Astrocyte (in vitro differentiated cells and primary cell): ENCODE data around the gene DKKL1. TPM values are rescaled to one million over a fixed set of nuclear protein-coding genes. Genes with fewer than 3 reads are reported as not detected.
A peak's percentile ranks its signal among the peaks of the same experiment; 100 is the strongest.

ENCODE experiments used
- DNase-seq: peaks from one replicate; pipeline ENCODE4 v3.0.0-alpha.2; 2010; ENCODE audit warnings: low read depth
- FAIRE-seq: peaks from 2 replicates; lab custom pipeline; 2011; peaks lifted over from hg19 to GRCh38; lab: Jason Lieb, UNC
- H2AFZ ChIP-seq: 2 replicates; pipeline ENCODE4 v1.6.0; 2012; ENCODE audit warnings: low read depth, low read length, inconsistent platforms
- H3K27ac ChIP-seq: 2 replicates; pipeline ENCODE4 v1.5.1; 2011; ENCODE audit warnings: low read depth, low read length, inconsistent platforms
- H3K27me3 ChIP-seq: 2 replicates; pipeline ENCODE4 v1.6.0; 2011; ENCODE audit warnings: low read length, inconsistent platforms; ENCODE audit not compliant: insufficient read depth
- H3K36me3 ChIP-seq: 2 replicates; pipeline ENCODE4 v1.5.1; 2011; ENCODE audit warnings: low read length, inconsistent platforms; ENCODE audit not compliant: insufficient read depth
- H3K4me1 ChIP-seq: 2 replicates; pipeline ENCODE4 v1.5.1; 2011; ENCODE audit warnings: low read length, inconsistent platforms; ENCODE audit not compliant: insufficient read depth
- H3K4me2 ChIP-seq: 2 replicates; pipeline ENCODE4 v1.6.0; 2012; ENCODE audit warnings: low read length, inconsistent platforms
- H3K4me3 ChIP-seq: 2 replicates; pipeline ENCODE4 v1.5.1; 2011; ENCODE audit warnings: low read depth, mild to moderate bottlenecking, low read length, inconsistent platforms; ENCODE audit not compliant: insufficient read depth
- H3K79me2 ChIP-seq: 2 replicates; pipeline ENCODE4 v1.6.0; 2012; ENCODE audit warnings: mild to moderate bottlenecking, low read length, inconsistent platforms; ENCODE audit not compliant: insufficient read depth
- H3K9ac ChIP-seq: 2 replicates; pipeline ENCODE4 v1.6.0; 2012; ENCODE audit warnings: mild to moderate bottlenecking, low read length, inconsistent platforms
- H3K9me3 ChIP-seq: 2 replicates; pipeline ENCODE4 v1.5.1; 2012; ENCODE audit warnings: low read depth, mild to moderate bottlenecking, low read length, inconsistent platforms; ENCODE audit not compliant: insufficient read depth
- H4K20me1 ChIP-seq: 2 replicates; pipeline ENCODE4 v1.6.0; 2012; ENCODE audit warnings: low read length, inconsistent platforms; ENCODE audit not compliant: insufficient read depth
- H3K27ac Mint-ChIP-seq: one replicate; pipeline ENCODE4 v1.8.0; 2021; ENCODE audit warnings: mild to moderate bottlenecking, mixed read lengths; ENCODE audit not compliant: unreplicated experiment
- H3K27me3 Mint-ChIP-seq: one replicate; pipeline ENCODE4 v1.8.0; 2021; ENCODE audit warnings: low read depth, mixed read lengths; ENCODE audit not compliant: unreplicated experiment
- H3K36me3 Mint-ChIP-seq: one replicate; pipeline ENCODE4 v1.8.0; 2021; ENCODE audit warnings: low read depth, mixed read lengths; ENCODE audit not compliant: unreplicated experiment
- H3K4me1 Mint-ChIP-seq: one replicate; pipeline ENCODE4 v1.8.0; 2021; ENCODE audit warnings: low read depth, mixed read lengths; ENCODE audit not compliant: unreplicated experiment
- H3K4me3 Mint-ChIP-seq: one replicate; pipeline ENCODE4 v1.8.0; 2021; ENCODE audit warnings: mild to moderate bottlenecking, moderate library complexity, mixed read lengths; ENCODE audit not compliant: unreplicated experiment
- H3K9me3 Mint-ChIP-seq: one replicate; pipeline ENCODE4 v1.8.0; 2021; ENCODE audit warnings: mild to moderate bottlenecking, mixed read lengths; ENCODE audit not compliant: unreplicated experiment
- EZH2 ChIP-seq: IDR thresholded peaks from 2 replicates; pipeline ENCODE4 v1.6.1; 2012; ENCODE audit warnings: mild to moderate bottlenecking, low read length, inconsistent platforms; ENCODE audit not compliant: insufficient read depth
- total RNA-seq: library from RNA; stranded (reverse); gene quantifications from 2 replicates; pipeline ENCODE4 v1.2.1, GENCODE V29; 2021
- TF ChIP-seq, protein P1 (sequence below): IDR thresholded peaks from 2 replicates; pipeline ENCODE4 v1.5.1; 2011; ENCODE audit warnings: low read depth, mild to moderate bottlenecking, inconsistent platforms, low read length, moderate library complexity; ENCODE audit not compliant: insufficient read depth

DKKL1 gene
- total RNA-seq, 1 donor from 2014 or later: 1.1 TPM

DNA sequence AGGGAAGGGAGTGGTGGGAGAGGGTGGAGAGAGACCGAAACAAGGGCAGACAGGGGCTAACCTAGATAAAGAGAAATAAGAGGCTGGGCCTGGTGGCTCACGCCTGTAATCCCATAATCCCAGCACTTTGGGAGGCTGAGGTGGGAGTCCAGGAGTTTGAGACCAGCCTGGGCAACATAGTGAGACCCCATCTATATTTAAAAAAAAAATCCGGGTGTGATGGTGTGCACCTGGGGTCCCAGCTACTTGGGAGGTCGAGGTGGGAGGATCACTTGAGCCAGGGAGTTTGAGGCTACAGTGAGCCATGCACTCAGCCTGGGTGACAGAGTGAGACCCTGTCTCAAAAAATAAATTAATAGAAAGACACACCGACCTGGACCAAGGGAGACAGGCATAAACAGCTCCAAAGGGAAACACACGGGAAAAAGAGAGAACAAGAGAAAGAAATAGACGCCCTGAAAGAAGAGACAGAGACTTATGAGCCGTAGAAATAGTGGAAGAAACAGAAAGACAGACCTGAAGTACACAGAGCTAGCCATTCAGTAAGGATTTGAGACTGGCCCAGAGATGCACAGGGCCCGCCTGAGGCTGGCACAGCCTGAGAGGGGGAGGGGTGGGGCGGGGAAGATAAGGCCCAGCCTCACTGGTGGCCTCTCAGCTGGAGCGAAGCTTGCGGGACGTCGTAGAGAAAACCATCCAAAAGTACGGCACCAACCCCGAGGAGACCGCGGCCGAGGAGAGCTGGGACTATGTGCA is 26.2 kb upstream of the DKKL1 start:
- FAIRE-seq (no peak), DNase-seq (no peak)
- no peak overlapping the region for H3K4me2 ChIP-seq
- Mint-ChIP-seq H3K4me1 (peaks cover 8% of the 10 kb centered on the region), H3K36me3 (peaks cover 21% of the 10 kb centered on the region), H3K27me3 (peaks cover 5% of the 10 kb centered on the region), H3K27ac (no peak overlapping the region), H3K4me3 (no peak overlapping the region), H3K9me3 (peaks cover 3% of the 10 kb centered on the region)
- TF ChIP-seq, protein P1, sequence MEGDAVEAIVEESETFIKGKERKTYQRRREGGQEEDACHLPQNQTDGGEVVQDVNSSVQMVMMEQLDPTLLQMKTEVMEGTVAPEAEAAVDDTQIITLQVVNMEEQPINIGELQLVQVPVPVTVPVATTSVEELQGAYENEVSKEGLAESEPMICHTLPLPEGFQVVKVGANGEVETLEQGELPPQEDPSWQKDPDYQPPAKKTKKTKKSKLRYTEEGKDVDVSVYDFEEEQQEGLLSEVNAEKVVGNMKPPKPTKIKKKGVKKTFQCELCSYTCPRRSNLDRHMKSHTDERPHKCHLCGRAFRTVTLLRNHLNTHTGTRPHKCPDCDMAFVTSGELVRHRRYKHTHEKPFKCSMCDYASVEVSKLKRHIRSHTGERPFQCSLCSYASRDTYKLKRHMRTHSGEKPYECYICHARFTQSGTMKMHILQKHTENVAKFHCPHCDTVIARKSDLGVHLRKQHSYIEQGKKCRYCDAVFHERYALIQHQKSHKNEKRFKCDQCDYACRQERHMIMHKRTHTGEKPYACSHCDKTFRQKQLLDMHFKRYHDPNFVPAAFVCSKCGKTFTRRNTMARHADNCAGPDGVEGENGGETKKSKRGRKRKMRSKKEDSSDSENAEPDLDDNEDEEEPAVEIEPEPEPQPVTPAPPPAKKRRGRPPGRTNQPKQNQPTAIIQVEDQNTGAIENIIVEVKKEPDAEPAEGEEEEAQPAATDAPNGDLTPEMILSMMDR: no peak
- no peak for TF ChIP-seq EZH2
- H2AFZ ChIP-seq: no peak overlapping the region
- H3K9me3 ChIP-seq: no peaks in the 10 kb centered on the region
- H3K27me3 ChIP-seq: no peaks in the 10 kb centered on the region
- H3K36me3 ChIP-seq: peaks cover 5% of the 10 kb centered on the region
- H3K79me2 ChIP-seq: no peaks in the 10 kb centered on the region
- H4K20me1 ChIP-seq: peaks cover 36% of the 10 kb centered on the region
- H3K9ac ChIP-seq: no peak overlapping the region
- H3K27ac ChIP-seq: no peak overlapping the region
- peaks cover 6% of the 10 kb centered on the region for H3K4me1 ChIP-seq
- no peak overlapping the region for H3K4me3 ChIP-seq

DNA sequence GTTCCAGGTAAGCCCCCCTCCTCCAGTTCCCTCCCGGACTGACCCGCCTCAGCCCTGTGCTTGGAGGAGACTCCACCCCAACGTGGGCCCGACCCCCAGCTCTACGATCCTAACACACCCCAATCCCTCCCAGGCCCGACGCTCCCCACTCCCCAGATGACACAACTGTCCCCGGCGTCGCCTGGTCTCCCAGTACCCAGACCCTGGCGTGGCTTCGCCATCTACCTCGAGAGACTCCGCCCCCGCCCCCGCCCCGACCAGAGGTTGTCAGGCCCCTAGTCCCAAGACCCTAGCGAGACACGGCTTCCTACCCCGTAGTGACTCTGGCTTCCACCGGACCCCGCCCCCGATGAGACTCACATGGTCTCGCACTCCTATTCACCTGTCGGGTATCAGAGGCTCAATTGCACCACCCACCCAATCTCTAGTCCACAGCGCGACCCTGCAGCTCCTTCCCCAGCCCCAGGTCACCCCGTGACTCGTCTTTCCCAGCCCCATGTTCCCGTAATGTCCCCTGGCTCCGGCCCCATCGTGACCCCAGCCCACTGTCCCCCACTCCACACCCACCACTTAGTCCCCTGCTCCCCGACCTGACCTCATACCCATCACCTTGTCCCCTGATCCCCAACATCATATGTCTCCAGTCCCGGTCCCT is 25.5 kb upstream of the DKKL1 start:
- Mint-ChIP-seq H3K4me3 (peak overlapping the region; percentile 34), H3K27me3 (peaks cover 5% of the 10 kb centered on the region), H3K9me3 (peaks cover 3% of the 10 kb centered on the region), H3K4me1 (peaks cover 8% of the 10 kb centered on the region), H3K36me3 (peaks cover 28% of the 10 kb centered on the region), H3K27ac (peak overlapping the region; percentile 41)
- no peaks in the 10 kb centered on the region for H3K27me3 ChIP-seq
- H3K36me3 ChIP-seq: peaks cover 12% of the 10 kb centered on the region
- H3K9me3 ChIP-seq: no peaks in the 10 kb centered on the region
- no peaks in the 10 kb centered on the region for H3K79me2 ChIP-seq
- H3K4me2 ChIP-seq: peak overlapping the region; percentile 75
- no peak for FAIRE-seq
- H3K4me3 ChIP-seq: no peak overlapping the region
- H2AFZ ChIP-seq: peak overlapping the region; percentile 5
- H3K27ac ChIP-seq: no peak overlapping the region
- H3K4me1 ChIP-seq: peaks cover 6% of the 10 kb centered on the region
- DNase-seq: no peak
- H3K9ac ChIP-seq: no peak overlapping the region
- TF ChIP-seq EZH2: no peak
- TF ChIP-seq, protein P1: no peak
- H4K20me1 ChIP-seq: peaks cover 43% of the 10 kb centered on the region
